Activated gamma-delta T cell treated with anti-CD3 and anti-CD28 coated beads, Interleukin-2, amount 50 U/mL, for 16 hours (primary cell): Measurements from ENCODE around the gene TATDN2.
"Not testable (repeated sequence)": the region's sequence is repeated elsewhere in the genome, so short reads cannot be mapped to it uniquely, and the experiment has no call there.

ENCODE experiments used
- DNase-seq: peaks from one replicate; pipeline ENCODE4 v3.0.0-alpha.2; 2020; ENCODE audit warnings: low read depth

TATDN2 gene

DNA sequence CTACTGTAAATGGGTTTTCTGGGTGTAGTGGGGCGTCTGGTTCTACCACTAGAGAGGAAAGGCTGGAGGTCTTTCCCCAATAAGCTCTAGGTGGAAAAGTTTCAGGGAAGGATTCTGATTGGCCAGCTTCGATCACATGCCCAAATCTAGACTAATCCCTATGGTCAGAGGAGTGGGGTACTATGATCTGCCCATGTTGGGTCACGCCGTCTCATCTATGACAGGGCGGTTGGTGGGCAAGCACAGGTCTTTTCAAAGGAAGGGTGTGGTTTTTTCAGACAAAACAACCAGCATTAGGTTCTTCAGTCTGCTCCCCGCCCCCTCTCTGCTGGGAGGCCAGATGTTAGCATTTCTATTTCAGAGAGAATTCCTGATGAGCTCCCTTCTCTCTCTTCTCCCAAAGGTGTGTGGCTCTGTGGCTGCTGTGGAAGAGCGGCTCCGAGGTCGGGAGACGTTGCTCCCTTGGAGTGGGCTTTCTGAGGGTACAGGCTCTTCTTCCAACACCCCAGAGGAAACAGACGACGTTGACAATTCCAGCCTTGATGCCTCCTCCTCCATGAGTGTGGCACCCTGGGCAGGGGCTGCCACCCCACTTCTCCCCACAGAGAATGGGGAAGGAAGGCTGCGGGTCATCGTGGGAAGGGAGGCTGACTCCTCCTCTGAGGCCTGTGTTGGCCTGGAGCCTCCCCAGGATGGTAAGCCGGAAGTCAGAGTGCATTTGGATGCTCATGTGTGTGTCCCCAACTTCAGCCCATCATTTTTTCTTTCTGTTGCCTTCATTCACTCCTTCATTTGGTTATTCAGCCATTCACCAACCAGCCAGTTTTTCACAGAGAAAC is 9.7 kb upstream of the TATDN2 start:
- DNase-seq, result peak; percentile 25

DNA sequence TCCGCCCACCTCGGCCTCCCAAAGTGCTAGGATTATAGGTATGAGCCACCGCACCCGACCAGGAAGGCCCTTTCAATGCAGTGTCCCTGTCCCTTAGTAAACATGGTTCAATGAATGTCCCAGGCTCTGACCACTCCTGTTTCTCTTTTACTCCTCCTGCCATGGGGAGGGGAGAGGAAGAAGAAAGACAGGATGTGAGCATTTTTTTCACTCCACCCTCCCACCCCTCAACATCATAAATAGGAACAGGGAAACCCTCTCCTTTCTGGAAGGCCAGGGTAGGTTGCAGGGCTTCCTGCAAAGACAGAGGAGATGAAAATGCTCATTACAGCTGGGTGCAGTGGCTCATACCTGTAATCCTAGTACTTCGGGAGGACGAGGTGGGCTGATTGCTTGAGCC is 7.5 kb upstream of the TATDN2 start:
- DNase-seq, result no peak

GRCh38 chr3:10242182-10243065 is 5.8 kb upstream of the TATDN2 start:
- peak; percentile 61 for DNase-seq

DNA sequence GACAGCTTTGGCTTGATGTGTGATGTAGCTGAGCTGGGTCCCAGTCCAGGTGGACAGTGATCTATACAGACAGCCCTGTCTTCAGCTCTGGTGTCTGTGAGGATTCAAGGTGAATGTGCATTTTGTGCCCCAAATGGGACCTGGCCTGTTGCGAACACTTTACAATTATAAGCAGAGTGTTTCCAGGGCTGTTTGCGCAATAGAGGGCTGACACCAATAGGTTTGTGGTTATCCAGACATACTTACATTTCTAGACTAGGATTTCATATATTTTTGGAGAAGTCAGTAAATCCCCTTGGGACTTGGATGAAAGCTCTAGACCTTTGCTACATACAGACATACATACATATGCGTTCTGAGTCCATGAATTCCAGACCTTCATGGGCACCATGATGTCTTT is 4.2 kb upstream of the TATDN2 start:
- no peak for DNase-seq

DNA sequence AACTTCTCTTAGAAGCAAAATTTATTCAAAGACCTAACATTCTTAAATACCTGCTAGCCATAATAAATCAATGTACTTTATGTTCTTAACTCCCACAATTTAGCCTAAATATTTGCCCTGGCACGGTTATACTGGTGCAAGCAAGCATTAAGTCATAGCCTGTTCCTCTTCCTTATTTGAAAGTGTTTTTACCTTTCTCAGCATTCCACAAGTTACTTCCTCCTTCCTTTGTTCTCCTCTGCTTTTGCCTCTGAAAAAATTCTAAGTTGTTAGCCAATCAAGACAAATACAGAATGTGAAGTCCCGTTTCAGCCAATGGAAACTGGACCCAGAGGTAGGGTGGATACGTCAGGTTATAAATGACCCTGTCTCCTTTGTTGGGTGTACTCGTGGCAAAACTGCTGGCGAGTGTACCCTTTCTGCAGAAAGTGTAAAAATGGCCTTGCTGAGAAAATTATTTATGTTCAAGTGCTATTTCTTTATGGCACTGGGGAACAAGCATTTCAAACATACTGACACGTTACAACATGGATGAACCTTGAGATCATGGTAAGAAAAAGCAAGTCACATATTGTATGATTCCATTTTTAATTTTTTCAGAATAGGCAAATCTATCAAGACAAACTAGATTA is 3.1 kb upstream of the TATDN2 start:
- no peak for DNase-seq

DNA sequence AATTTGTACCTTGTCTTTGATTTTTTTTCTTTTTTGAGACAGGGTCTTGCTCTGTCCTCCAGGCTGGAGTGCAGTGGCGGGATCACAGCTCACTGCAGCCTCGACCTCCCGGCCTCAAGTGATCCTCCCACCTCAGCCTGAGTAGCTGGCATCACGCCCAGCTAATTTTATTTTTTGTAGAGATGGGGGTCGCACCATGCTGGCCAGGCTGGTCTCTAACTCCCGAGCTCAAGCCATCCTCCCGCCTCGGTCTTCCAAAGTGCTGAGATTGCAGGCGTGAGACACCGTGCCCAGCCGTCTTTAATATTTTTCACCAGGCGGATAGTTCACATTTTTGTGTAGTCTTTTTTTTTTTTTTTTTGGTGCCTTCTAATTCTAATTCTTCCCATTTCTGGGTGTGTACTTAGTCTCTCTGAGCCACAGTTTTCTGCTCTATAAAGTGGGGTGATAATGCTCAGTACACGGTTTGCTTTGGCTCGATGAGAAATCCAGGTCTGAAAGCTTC is 528 bp upstream of the TATDN2 start:
- no peak for DNase-seq

DNA sequence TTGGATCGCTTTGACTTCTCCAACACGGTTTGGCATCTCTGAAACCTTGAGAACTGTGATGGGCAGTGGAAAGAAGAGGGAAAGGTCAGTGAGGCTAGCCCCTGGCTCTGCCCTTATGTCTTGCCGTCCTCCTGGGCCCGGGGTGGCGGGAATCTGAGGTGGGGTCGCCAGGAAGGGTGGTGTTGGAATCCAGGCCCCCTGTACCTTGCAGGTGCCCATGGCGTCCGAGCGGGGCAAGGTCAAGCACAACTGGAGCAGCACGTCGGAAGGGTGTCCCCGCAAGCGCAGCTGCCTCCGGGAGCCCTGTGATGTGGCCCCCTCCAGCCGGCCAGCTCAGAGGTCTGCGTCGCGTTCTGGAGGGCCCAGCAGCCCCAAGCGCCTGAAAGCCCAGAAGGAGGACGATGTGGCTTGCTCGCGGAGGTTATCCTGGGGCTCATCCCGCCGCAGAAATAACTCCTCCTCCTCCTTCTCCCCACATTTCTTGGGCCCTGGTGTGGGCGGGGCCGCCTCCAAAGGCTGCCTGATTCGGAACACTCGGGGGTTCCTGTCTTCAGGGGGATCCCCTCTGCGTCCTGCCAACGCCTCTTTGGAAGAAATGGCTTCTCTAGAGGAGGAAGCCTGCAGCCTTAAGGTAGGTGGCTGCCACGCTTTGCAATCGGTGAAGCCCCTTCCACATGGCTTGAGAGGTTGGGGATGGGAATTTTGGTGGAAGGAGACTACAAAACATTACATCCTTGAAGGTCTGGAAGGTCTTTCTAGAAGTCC is 907 bp downstream of the TATDN2 start:
- DNase-seq, result peak; percentile 28

- DNase-seq, result no peak
Measured at GRCh38 chr3:10249833-10250232, 1.6 kb downstream of the TATDN2 start.

- no peak for DNase-seq
Measured at GRCh38 chr3:10251006-10251405, 2.7 kb downstream of the TATDN2 start.

- DNase-seq, result no peak
Measured at GRCh38 chr3:10253731-10254130, 5.5 kb downstream of the TATDN2 start.

DNA sequence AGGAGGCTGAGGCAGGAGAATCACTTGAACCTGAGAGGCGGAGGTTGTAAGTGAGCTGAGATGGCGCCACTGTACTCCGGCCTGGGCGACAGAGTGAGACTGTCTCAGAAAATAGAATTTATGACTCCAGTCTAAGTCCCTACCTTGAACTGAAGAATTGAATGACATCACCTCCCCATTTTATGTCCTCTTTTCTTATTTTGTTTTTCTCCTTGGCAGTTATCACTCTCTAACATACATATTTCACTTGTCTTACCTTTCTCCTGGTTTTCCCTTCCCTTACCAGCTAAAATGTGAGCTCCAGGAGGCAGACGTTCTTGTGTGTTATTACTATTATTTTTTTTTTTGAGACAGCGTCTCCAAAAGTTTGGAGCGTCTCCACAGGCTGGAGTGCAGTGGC is 7.6 kb downstream of the TATDN2 start:
- DNase-seq, result no peak

DNA sequence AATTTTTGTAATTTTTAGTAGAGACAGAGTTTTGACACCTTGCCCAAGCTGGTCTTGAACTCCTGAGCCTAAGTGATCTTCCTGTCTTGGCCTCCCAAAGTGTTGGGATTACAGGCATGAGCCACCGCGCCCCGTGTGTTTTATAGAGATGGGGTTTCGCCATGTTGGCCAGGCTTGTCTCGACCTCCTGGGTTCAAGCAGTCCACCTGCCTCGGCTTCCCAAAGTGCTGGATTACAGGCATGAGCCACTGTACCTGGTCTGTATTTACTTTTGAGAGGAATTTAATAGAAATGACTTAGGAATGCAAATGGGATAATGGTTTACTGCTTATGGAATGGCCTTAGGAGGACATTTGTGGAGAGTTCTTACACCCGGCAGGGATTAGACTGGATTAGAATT is 10.8 kb downstream of the TATDN2 start:
- DNase-seq, result no peak

- no peak for DNase-seq
Measured at GRCh38 chr3:10259798-10260197, 11.5 kb downstream of the TATDN2 start.

DNA sequence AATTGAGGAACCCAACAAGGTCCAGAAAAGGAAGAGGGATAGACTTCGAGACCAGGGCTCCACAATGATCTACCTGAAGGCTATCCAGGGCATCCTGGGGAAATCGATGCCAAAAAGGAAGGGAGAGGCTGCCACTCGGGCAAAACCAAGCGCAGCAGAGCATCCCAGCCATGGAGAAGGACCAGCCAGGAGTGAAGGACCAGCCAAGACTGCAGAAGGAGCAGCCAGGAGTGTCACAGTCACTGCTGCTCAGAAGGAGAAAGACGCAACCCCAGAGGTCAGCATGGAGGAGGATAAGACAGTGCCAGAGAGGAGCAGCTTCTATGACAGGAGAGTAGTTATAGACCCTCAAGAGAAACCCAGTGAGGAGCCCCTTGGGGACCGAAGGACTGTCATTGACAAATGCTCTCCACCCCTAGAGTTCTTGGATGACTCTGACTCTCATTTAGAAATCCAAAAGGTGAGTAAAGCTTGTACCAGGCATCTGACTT is 12.0 kb downstream of the TATDN2 start:
- no peak for DNase-seq

DNA sequence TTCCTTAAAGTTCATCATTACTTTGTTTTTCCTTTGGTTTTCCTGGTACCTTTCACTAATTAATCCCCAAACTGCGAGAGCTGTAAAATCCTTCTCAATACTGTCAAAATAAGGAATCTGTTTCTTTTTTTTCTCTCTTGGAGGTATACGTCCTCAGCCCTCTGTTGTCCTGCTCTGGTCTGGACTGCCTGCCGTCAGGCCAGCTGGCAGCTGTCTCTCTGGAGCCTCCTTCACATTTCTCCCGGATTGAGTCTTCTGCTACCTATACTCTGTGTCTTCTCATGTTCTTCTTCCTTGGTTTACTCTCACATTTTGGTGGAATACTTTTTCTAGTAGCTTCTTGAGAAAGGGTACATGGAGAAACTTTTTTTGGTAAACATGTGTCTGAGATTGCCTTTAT is 13.8 kb downstream of the TATDN2 start:
- DNase-seq, result no peak

DNA sequence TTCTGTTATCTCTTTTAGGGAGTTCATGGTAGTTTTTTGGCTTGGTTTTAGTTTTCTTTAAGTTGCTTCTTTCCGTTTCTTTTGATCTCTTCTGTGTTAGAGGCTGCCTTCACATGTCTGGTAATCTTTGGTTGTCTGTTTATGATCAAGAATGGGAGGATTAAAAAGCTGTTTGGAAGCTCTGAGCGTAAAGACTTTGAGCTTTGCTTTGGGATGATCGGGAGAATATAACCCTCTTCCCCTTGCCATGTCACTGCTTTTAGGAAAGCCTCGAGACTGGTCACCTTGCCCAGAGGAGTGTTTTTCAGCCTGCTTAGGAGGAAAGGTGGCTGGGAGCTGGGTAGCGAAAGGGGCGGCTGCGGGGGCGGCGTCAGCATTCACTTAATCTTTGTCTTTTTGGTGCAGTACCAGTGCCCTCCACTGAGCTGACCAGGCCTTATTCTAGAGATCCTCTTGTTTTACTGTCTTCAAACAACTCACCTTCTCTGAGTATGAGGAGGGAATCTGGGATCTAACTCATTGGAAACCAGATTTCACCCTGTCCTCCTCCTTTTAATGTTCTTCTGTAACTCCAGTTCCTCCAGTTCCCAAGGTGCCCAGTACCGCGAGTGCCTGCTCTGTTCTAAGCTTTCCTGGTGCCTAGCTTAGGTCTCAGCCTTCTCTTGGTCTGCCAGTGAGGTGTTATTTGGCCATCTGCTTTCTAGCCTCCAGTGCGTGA is 15.5 kb downstream of the TATDN2 start:
- peak; percentile 48 for DNase-seq

GRCh38 chr3:10265833-10266232 is 17.6 kb downstream of the TATDN2 start:
- no peak for DNase-seq

DNA sequence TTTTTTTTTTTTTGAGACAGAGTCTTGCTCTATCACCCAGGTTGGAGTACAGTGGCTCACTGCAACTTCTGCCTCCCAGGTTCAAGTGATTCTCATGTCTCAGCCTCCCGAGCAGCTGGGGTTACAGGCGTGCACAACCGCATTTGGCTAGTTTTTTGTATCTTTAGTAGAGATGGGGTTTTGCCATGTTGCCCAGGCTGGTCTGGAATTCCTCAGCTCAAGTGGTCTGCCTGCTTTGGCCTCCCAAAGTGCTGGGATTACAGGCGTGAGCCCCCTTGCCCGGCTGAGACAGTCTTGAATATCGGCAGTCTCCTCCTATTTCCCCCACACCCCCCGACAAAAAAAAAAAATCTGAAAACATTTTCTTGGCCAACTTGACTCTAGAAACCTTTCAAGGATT is 18.7 kb downstream of the TATDN2 start:
- DNase-seq, result not testable (repeated sequence)

GRCh38 chr3:10268116-10268515 is 19.9 kb downstream of the TATDN2 start:
- no peak for DNase-seq

GRCh38 chr3:10268930-10269329 is 20.7 kb downstream of the TATDN2 start:
- no peak for DNase-seq

DNA sequence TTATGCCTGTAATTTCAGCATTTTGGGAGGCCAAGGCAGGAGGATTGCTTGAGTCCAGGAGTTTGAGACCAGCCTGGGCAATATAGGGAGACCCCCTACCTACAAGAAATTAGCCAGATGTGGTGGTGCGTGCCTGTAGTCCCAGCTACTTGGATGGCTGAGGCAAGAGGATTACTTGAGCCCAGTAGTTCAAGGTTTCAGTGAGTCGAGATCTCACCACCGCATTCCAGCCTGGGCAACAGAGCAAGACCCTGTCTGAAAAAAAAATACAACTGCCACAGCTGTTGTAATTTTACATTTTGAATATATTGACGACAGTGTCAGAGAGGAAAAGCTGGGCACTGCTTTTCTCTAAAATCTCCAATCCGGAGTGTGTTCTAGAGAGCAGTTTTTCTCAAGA is 21.2 kb downstream of the TATDN2 start:
- no peak for DNase-seq
